HG03196 (cell line): Measurements from ENCODE around the gene AKT3.

Source experiments
- ATAC-seq: cut with Tn5 transposase; IDR thresholded peaks from one replicate; pipeline ENCODE4 v1.9.1; 2021; ENCODE audit not compliant: unreplicated experiment

AKT3 gene

GRCh38 chr1:243514927-243515326 is 335.1 kb downstream of the AKT3 start:
- no peak for ATAC-seq

DNA sequence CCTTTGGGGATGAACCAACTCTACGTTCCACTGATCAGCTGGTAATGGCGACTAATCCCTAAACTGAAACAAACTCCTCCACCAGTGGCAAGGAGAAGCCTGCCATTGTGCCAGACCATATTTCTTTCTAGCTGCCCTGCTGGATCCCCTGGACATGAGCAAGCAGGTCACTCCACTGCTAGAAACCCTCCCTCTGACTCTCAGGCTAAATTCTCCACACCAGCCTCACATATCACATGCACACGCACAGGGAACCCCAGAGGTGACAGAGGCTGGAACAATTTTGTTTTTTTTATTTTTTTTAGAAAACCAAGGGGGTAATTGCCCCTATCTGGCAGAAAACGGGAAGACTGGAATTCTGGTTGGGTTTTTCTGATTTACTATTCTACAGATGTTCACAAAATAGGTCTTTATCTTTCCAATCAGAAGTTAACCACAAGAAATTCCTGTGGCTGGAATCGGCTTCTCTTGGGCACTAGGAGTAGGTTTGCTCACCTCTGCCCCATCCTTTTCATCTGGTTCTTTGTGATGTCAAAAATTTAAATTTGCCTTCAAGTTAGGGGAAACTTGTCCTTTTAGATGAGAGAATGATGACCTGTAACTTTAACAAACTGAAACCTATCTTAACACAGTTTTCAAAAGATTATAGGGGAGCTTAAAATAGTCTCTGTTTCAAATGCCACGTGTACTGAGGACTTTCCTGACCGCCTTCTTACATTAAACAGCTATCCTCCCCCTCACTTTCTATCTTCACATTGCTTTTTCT is 336.1 kb downstream of the AKT3 start:
- ATAC-seq: no peak

DNA sequence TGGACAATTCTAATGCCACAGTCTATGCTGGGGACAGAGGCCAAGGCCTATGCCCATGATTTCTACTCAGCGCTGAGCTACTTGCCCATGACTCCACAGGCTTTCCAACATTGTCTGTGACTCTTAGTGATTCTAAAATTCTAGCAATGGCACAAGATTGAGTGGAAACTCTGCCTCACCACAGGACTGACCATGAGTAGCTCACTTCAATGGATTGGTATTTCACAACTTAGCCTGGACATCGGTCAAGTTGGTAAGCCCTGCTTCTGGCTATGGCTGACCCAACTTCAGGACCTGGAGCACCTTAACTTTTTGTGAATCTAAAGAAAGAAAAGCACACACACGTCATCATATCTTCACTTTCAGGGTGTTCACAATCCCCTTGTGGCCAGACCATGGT is 339.1 kb downstream of the AKT3 start:
- no peak for ATAC-seq

DNA sequence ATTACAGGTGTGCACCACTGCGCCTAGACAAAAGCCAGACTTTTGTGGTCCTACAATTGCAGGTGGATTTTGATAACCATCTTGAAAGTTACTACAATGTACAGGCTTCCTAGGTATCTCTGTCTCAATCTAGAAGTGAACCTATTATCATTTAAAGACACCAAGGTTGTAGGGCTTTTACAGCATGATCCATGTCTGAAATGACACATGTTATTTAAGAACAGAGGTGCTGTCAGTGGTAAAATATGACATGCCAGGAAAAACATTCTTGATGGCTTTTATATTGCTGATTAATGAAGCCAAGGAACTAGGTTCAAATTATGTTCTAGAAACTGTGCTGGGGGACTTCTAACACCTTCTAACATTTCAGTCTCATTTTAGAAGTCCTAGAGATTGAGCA is 341.1 kb downstream of the AKT3 start:
- no peak for ATAC-seq

- ATAC-seq: peak; percentile 75
Measured at GRCh38 chr1:243508303-243508713, 341.7 kb downstream of the AKT3 start.

GRCh38 chr1:243507672-243508302 is 342.3 kb downstream of the AKT3 start:
- ATAC-seq: no peak

GRCh38 chr1:243507001-243507671 is 342.9 kb downstream of the AKT3 start:
- ATAC-seq: no peak

DNA sequence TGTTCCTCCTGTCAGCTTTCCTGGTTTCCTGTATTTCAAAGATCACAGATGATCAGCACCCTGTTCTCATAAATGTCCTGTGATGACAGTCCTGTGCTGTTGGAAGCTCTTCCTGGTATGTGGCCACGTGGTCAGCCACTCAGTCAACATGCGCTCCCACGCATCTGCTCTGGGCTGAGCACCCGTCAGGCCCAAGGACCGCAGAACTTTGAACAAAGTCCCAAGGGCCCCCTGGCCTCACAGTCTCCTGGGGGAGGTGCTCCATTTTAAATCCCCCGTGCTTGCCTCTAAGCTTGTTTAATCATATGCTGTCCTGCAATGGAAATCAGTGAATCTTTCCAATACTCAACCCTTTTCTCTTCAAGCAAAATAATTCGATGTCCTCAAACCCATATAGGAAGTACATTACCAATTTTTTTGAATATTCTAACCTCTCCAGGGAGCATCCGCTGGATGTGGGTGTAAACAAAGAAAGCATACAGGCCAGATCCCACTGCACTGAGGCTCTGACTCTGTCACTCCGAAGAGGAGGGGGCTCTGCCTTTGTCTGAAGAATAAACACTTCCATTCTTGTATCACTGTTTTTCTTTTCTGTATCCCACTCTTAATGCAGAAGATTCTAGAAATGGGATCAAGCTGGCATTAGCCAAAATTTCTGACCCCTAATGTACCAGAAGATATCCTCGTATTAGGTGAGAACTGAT is 343.9 kb downstream of the AKT3 start:
- ATAC-seq: peak; percentile 46

GRCh38 chr1:243503155-243503554 is 346.9 kb downstream of the AKT3 start:
- no peak for ATAC-seq

GRCh38 chr1:243501002-243501401 is 349.0 kb downstream of the AKT3 start:
- no peak for ATAC-seq

GRCh38 chr1:243500512-243500911 is 349.5 kb downstream of the AKT3 start:
- ATAC-seq: no peak

- ATAC-seq: no peak
Measured at GRCh38 chr1:243499711-243500110, 350.3 kb downstream of the AKT3 start.

DNA sequence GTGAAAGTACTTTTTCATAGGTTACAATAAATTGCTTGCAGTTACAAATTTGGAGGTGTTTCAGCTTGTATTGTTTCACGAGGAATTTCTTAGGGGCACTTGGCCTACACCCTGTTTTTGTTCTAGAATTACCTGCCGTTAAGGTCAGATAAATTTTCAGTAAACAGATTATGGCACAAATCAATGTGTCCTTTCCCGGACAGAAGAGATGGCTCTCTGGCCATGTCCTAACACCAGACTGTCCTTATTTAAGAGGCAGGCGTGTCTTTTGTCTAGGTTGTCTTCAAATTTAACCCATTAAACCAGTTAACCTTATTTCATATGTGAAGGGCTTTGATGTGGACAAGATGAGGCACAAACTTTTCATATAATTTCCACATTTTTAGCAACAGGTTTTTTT is 350.8 kb downstream of the AKT3 start:
- ATAC-seq: no peak

DNA sequence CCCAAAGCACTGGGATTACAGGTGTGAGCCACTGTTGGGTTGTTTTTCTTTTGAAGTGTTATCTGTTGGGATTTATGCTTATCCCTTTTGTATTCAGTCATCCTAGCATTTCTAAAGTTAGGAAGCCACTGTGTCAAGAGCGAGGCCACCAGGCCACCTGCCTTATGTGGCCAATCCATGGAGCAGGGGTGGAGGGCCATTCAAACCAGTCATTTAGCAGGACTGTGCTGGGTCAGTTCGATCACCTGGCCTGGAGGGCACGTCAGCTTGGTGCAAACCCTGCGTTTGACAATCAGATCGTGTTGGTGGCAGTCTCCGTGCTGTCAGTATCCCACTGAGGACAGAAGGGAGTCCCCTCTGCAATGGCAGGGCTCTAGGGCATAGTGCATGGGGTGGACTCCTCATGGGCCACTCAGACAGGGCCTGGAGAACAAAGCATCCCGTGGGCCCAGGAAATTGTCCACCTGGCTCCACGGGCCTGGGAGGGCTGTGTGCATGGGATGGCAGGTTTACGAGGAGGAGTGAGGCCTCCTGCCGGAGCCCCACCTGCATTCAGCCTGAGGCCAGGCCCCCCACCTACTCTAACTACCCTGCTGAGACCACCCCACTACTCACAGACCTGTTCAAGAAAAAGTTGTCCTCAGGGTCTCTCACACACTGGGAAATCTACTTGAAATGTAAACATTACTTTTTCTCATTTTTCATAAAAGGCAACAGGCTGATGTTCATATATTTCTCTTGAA is 351.9 kb downstream of the AKT3 start:
- no peak for ATAC-seq

DNA sequence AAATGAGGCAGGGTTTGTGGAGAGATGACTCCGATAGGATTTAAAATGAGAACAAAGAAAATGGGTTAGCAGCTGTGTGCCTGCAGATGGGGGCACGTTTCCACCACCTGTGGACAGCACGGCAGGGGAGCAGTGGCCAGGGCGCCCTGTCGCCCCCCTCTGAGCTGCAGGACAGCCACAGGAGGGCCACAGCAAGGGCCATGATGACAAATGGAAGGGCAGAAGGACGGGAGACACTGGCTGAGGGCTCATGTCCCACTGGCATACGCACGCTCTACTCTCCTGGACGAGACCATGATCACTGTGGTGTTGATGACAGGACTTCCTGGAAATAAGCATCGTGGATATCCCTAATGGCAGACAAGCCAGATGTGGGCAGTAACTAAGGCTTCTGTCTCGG is 353.2 kb downstream of the AKT3 start:
- ATAC-seq: no peak

GRCh38 chr1:243496187-243496646 is 353.8 kb downstream of the AKT3 start:
- ATAC-seq: no peak

GRCh38 chr1:243495442-243496186 is 354.4 kb downstream of the AKT3 start:
- ATAC-seq: no peak

- no peak for ATAC-seq
Measured at GRCh38 chr1:243494741-243495431, 355.2 kb downstream of the AKT3 start.
